ENCODE measurements around the gene ATP6V1E1.

ATP6V1E1 gene

GRCh38 chr22:17583151-17583550 lies 45.4 kb downstream of the ATP6V1E1 start:
- Histone ChIP-seq H3K27ac (no peak overlapping the region), H3K36me3 (replicated peaks) (no peaks in the 10 kb centered on the region), H3K27me3 (replicated peaks) (no peaks in the 10 kb centered on the region), H3K4me3 (ENCODE audit: low read depth, low read length) (no peak overlapping the region)
- in situ Hi-C loops (cut with HindIII; ENCODE audit: low pct_ligation_motif_present, low sequenced_read_pairs) = no loop called here
- no peak for TF ChIP-seq CTCF (IDR thresholded peaks at IDR 0.05; ENCODE audit: low read depth, low read length, missing control alignments)
- no peak for DNase-seq

DNA sequence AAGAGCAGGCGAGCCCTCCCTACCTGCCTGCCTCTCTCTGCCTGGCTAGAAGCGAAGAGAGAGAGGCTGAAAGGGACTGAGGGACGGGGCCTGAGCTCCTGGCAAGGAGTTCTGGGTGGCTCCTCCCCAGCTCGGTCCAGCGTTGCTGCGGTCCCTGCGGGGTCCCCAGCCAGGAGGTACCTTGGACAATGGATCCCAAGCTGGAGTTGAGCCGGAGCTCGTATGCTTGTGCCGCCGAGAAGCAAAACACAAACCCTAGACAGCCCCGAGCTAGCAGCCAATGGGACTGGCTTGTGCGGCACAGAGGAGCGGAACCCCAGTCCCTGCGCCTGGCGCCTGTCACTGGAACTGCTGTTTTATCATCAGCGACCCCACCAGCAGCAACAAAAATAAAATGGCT lies 46.9 kb downstream of the ATP6V1E1 start:
- no peak for DNase-seq
- in situ Hi-C loops (cut with HindIII; ENCODE audit: low pct_ligation_motif_present, low sequenced_read_pairs) = no loop called here
- H3K36me3 ChIP-seq (replicated peaks) = no peaks in the 10 kb centered on the region
- no peak for TF ChIP-seq CTCF (IDR thresholded peaks at IDR 0.05; ENCODE audit: low read depth, low read length, missing control alignments)
- H3K27ac ChIP-seq = no peak overlapping the region
- no peaks in the 10 kb centered on the region for H3K27me3 ChIP-seq (replicated peaks)
- H3K4me3 ChIP-seq (ENCODE audit: low read depth, low read length) = no peak overlapping the region

- in situ Hi-C loops (cut with HindIII; ENCODE audit: low pct_ligation_motif_present, low sequenced_read_pairs) = no loop called here
- H3K4me3 ChIP-seq (ENCODE audit: low read depth, low read length) = no peak overlapping the region
These were observed 47.5 kb downstream of the ATP6V1E1 start for GRCh38 chr22:17581056-17581455.

GRCh38 chr22:17580441-17581031 lies 48.0 kb downstream of the ATP6V1E1 start:
- Histone ChIP-seq H3K4me3 (ENCODE audit: low read depth, low read length) (no peak overlapping the region), H3K27me3 (replicated peaks) (no peaks in the 10 kb centered on the region), H3K27ac (no peak overlapping the region), H3K36me3 (replicated peaks) (no peaks in the 10 kb centered on the region)
- in situ Hi-C loops (cut with HindIII; ENCODE audit: low pct_ligation_motif_present, low sequenced_read_pairs) = no loop called here
- no peak for DNase-seq
- peak; percentile 3 for TF ChIP-seq CTCF (IDR thresholded peaks at IDR 0.05; ENCODE audit: low read depth, low read length, missing control alignments)

More at GRCh38 chr22:17581056-17581455, 47.5 kb downstream of the ATP6V1E1 start:
- H3K36me3 ChIP-seq (replicated peaks) = no peaks in the 10 kb centered on the region
- no peak for TF ChIP-seq CTCF (IDR thresholded peaks at IDR 0.05; ENCODE audit: low read depth, low read length, missing control alignments)
- no peaks in the 10 kb centered on the region for H3K27me3 ChIP-seq (replicated peaks)
- DNase-seq = no peak
- no peak overlapping the region for H3K27ac ChIP-seq

DNA sequence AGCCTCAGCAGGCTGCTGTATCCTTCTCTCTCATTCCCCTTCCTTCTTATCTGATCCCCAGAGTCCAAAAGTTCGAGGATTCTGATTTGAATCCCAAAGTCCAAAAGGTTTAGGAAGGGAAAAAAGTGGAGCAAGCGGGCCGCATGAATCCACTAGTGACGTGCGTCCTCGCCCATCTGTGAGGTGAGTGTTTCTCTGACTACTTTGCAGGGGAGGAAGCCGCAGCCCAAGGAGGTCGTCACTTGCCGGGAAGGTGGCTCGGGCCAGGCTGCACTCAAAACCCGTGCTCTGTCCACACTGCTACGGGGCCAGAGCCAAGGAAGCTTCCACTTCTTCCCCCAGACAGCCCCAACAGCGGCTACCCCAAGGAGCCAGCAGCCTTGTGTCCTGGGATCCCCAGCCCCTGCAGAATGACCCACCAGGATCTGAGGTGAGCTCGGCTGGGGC lies 49.0 kb downstream of the ATP6V1E1 start:
- Histone ChIP-seq H3K4me3 (ENCODE audit: low read depth, low read length) (no peak overlapping the region), H3K27me3 (replicated peaks) (no peaks in the 10 kb centered on the region), H3K27ac (no peak overlapping the region), H3K36me3 (replicated peaks) (no peaks in the 10 kb centered on the region)
- no peak for DNase-seq
- TF ChIP-seq CTCF (IDR thresholded peaks at IDR 0.05; ENCODE audit: low read depth, low read length, missing control alignments) = no peak
- in situ Hi-C loops (cut with HindIII; ENCODE audit: low pct_ligation_motif_present, low sequenced_read_pairs) = no loop called here
